Osteocyte (in vitro differentiated cells): ENCODE measurements around the gene STEAP3. TPM values are rescaled to one million over a fixed set of nuclear protein-coding genes. Genes with fewer than 3 reads are reported as not detected.

ENCODE experiments used
- DNase-seq: peaks from one replicate; pipeline ENCODE4 v3.0.0; 2021; ENCODE audit warnings: mixed read lengths; ENCODE audit not compliant: unreplicated experiment; ENCODE audit errors: extremely low spot score
- H3K27ac Mint-ChIP-seq: one replicate; pipeline ENCODE4 v1.8.0; 2021; ENCODE audit warnings: mild to moderate bottlenecking, mixed read lengths; ENCODE audit not compliant: unreplicated experiment
- H3K27me3 Mint-ChIP-seq: one replicate; pipeline ENCODE4 v1.8.0; 2021; ENCODE audit warnings: mixed read lengths; ENCODE audit not compliant: unreplicated experiment
- H3K36me3 Mint-ChIP-seq: one replicate; pipeline ENCODE4 v1.8.0; 2021; ENCODE audit warnings: mixed read lengths; ENCODE audit not compliant: unreplicated experiment
- H3K4me1 Mint-ChIP-seq: one replicate; pipeline ENCODE4 v1.8.0; 2021; ENCODE audit warnings: mixed read lengths; ENCODE audit not compliant: unreplicated experiment
- H3K4me3 Mint-ChIP-seq: one replicate; pipeline ENCODE4 v1.8.0; 2021; ENCODE audit warnings: mild to moderate bottlenecking, moderate library complexity, mixed read lengths; ENCODE audit not compliant: unreplicated experiment
- H3K9me3 Mint-ChIP-seq: one replicate; pipeline ENCODE4 v1.8.0; 2021; ENCODE audit warnings: mixed read lengths; ENCODE audit not compliant: unreplicated experiment
- CTCF ChIP-seq: fragments of 200-600 bp; sonication (generic); IDR thresholded peaks from 2 replicates; pipeline ENCODE4 v1.5.0; 2021; ENCODE audit warnings: antibody characterized with exemption, mild to moderate bottlenecking, moderate library complexity
- total RNA-seq: library from RNA; stranded (reverse); gene quantifications from 2 replicates; pipeline ENCODE4 v1.2.1, GENCODE V29; 2021

The STEAP3 gene
- total RNA-seq, 1 donor from 2014 or later = 19.3 TPM

- H3K27ac Mint-ChIP-seq = no peak overlapping the region
- H3K4me3 Mint-ChIP-seq = no peak overlapping the region
- H3K27me3 Mint-ChIP-seq = no peaks in the 10 kb centered on the region
- no peak for DNase-seq
- H3K36me3 Mint-ChIP-seq = no peaks in the 10 kb centered on the region
- H3K9me3 Mint-ChIP-seq = no peaks in the 10 kb centered on the region
- no peak for TF ChIP-seq CTCF
- H3K4me1 Mint-ChIP-seq = peaks cover 10% of the 10 kb centered on the region
These were observed 57.0 kb downstream of the STEAP3 start for GRCh38 chr2:119280680-119281079.

- no peaks in the 10 kb centered on the region for H3K4me1 Mint-ChIP-seq
- H3K4me3 Mint-ChIP-seq = no peak overlapping the region
- no peaks in the 10 kb centered on the region for H3K36me3 Mint-ChIP-seq
- H3K27me3 Mint-ChIP-seq = no peaks in the 10 kb centered on the region
- H3K27ac Mint-ChIP-seq = no peak overlapping the region
- no peak for DNase-seq
- no peaks in the 10 kb centered on the region for H3K9me3 Mint-ChIP-seq
- TF ChIP-seq CTCF = no peak
These were observed 58.7 kb downstream of the STEAP3 start for GRCh38 chr2:119282146-119282995.

GRCh38 chr2:119282996-119283511 lies 59.4 kb downstream of the STEAP3 start:
- no peak overlapping the region for H3K4me3 Mint-ChIP-seq
- no peaks in the 10 kb centered on the region for H3K36me3 Mint-ChIP-seq
- TF ChIP-seq CTCF = no peak
- no peaks in the 10 kb centered on the region for H3K9me3 Mint-ChIP-seq
- H3K27ac Mint-ChIP-seq = no peak overlapping the region
- DNase-seq = no peak
- H3K27me3 Mint-ChIP-seq = no peaks in the 10 kb centered on the region
- no peaks in the 10 kb centered on the region for H3K4me1 Mint-ChIP-seq

GRCh38 chr2:119283873-119284331 lies 60.3 kb downstream of the STEAP3 start:
- Mint-ChIP-seq H3K4me3 (no peak overlapping the region), H3K4me1 (no peaks in the 10 kb centered on the region), H3K9me3 (no peaks in the 10 kb centered on the region), H3K36me3 (no peaks in the 10 kb centered on the region), H3K27ac (no peak overlapping the region), H3K27me3 (no peaks in the 10 kb centered on the region)
- TF ChIP-seq CTCF = no peak
- DNase-seq = no peak

GRCh38 chr2:119286661-119287060 lies 63.0 kb downstream of the STEAP3 start:
- H3K4me1 Mint-ChIP-seq = peaks cover 5% of the 10 kb centered on the region
- no peak for DNase-seq
- no peak overlapping the region for H3K4me3 Mint-ChIP-seq
- H3K36me3 Mint-ChIP-seq = no peaks in the 10 kb centered on the region
- TF ChIP-seq CTCF = no peak
- no peaks in the 10 kb centered on the region for H3K27me3 Mint-ChIP-seq
- no peaks in the 10 kb centered on the region for H3K9me3 Mint-ChIP-seq
- no peak overlapping the region for H3K27ac Mint-ChIP-seq
